MM.1S (cell line): Measurements from ENCODE around the gene LFNG.
"Not testable (repeated sequence)": the region's sequence is repeated elsewhere in the genome, so short reads cannot be mapped to it uniquely, and the experiment has no call there.

Experiments used
- EZH2 ChIP-seq: fragments of 300-600 bp; sonication (generic); optimal IDR thresholded peaks from 2 replicates; pipeline ENCODE3; 2017; ENCODE audit warnings: low read depth, mild to moderate bottlenecking, antibody characterized with exemption, low read length, mixed read lengths
- TF ChIP-seq, protein P1 (sequence below): fragments of 300-600 bp; sonication (generic); IDR thresholded peaks from 2 replicates; pipeline ENCODE4 v1.5.1; 2016; ENCODE audit warnings: antibody characterized with exemption, low read length, mixed read lengths

DNA sequence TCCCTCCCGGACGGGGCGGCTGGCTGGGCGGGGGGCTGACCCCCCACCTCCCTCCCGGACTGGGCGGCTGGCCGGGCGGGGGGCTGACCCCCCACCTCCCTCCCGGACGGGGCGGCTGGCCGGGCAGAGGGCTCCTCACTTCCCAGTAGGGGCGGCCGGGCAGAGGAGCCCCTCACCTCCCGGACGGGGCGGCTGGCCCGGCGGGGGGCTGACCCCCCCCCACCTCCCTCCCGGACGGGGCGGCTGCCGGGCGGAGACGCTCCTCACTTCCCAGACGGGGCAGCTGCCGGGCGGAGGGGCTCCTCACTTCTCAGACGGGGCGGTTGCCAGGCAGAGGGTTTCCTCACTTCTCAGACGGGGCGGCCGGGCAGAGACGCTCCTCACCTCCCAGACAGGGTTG is 14.6 kb downstream of the LFNG start:
- TF ChIP-seq EZH2: not testable (repeated sequence)
- TF ChIP-seq, protein P1, sequence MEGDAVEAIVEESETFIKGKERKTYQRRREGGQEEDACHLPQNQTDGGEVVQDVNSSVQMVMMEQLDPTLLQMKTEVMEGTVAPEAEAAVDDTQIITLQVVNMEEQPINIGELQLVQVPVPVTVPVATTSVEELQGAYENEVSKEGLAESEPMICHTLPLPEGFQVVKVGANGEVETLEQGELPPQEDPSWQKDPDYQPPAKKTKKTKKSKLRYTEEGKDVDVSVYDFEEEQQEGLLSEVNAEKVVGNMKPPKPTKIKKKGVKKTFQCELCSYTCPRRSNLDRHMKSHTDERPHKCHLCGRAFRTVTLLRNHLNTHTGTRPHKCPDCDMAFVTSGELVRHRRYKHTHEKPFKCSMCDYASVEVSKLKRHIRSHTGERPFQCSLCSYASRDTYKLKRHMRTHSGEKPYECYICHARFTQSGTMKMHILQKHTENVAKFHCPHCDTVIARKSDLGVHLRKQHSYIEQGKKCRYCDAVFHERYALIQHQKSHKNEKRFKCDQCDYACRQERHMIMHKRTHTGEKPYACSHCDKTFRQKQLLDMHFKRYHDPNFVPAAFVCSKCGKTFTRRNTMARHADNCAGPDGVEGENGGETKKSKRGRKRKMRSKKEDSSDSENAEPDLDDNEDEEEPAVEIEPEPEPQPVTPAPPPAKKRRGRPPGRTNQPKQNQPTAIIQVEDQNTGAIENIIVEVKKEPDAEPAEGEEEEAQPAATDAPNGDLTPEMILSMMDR: not testable (repeated sequence)
